GM06990 (cell line): Measurements from ENCODE around the gene NCSTN.

ENCODE experiments used
- DNase-seq: peaks from one replicate; pipeline ENCODE4 v3.0.0-alpha.2; 2011; ENCODE audit not compliant: insufficient read length; ENCODE audit errors: extremely low read depth
- H3K27me3 ChIP-seq: replicated peaks from 2 replicates; pipeline ENCODE4 v1.6.0; 2011; ENCODE audit warnings: low read length; ENCODE audit not compliant: control insufficient read depth, insufficient read depth
- H3K36me3 ChIP-seq: 2 replicates; pipeline ENCODE4 v1.5.1; 2011; ENCODE audit warnings: low read length; ENCODE audit not compliant: control insufficient read depth, insufficient read depth
- H3K4me3 ChIP-seq: replicated peaks from 2 replicates; pipeline ENCODE4 v1.5.1; 2011; ENCODE audit warnings: low read depth, mild to moderate bottlenecking, control low read depth, low read length
- CTCF ChIP-seq: IDR thresholded peaks from 2 replicates; pipeline ENCODE4 v1.5.1; 2011; ENCODE audit warnings: low read length, control low read depth, mild to moderate bottlenecking, inconsistent platforms; ENCODE audit not compliant: insufficient read depth, poor library complexity, severe bottlenecking

The NCSTN gene

GRCh38 chr1:160363010-160363409 lies 19.8 kb downstream of the NCSTN start:
- DNase-seq = no peak
- Histone ChIP-seq H3K27me3 (no peaks in the 10 kb centered on the region), H3K4me3 (no peak overlapping the region), H3K36me3 (peaks cover 12% of the 10 kb centered on the region)
- TF ChIP-seq CTCF = no peak

- peaks cover 9% of the 10 kb centered on the region for H3K36me3 ChIP-seq
- TF ChIP-seq CTCF = no peak
- H3K4me3 ChIP-seq = no peak overlapping the region
- no peaks in the 10 kb centered on the region for H3K27me3 ChIP-seq
- no peak for DNase-seq
Observed at GRCh38 chr1:160363951-160364735, 21.0 kb downstream of the NCSTN start.

- no peak for DNase-seq
- H3K36me3 ChIP-seq = peaks cover 5% of the 10 kb centered on the region
- H3K27me3 ChIP-seq = no peaks in the 10 kb centered on the region
- no peak overlapping the region for H3K4me3 ChIP-seq
- TF ChIP-seq CTCF = no peak
Observed at GRCh38 chr1:160365325-160365724, 22.1 kb downstream of the NCSTN start.

- no peak for TF ChIP-seq CTCF
- no peaks in the 10 kb centered on the region; the same call in 1 of the 2 replicates for H3K36me3 ChIP-seq
Observed at GRCh38 chr1:160366731-160367515, 23.7 kb downstream of the NCSTN start, which contains the start of gene NHLH1. TSS of gene NHLH1 (plus strand) at chr1:160367071. CDS start at chr1:160370732, 3,661 bp downstream.

GRCh38 chr1:160367516-160367900 lies 24.3 kb downstream of the NCSTN start:
- no peak for TF ChIP-seq CTCF
- Histone ChIP-seq H3K27me3 (no peaks in the 10 kb centered on the region), H3K4me3 (no peak overlapping the region), H3K36me3 (no peaks in the 10 kb centered on the region; the same call in 1 of the 2 replicates)
- DNase-seq = no peak

More at GRCh38 chr1:160366731-160367515, 23.7 kb downstream of the NCSTN start, which contains the start of gene NHLH1:
- no peaks in the 10 kb centered on the region for H3K27me3 ChIP-seq
- no peak for DNase-seq
- no peak within 1 kb of the TSS for H3K4me3 ChIP-seq
